ENCODE data around the gene KIF1A. TPM values are rescaled to one million over a fixed set of nuclear protein-coding genes. Genes with fewer than 3 reads are reported as not detected.

KIF1A gene, protein sequence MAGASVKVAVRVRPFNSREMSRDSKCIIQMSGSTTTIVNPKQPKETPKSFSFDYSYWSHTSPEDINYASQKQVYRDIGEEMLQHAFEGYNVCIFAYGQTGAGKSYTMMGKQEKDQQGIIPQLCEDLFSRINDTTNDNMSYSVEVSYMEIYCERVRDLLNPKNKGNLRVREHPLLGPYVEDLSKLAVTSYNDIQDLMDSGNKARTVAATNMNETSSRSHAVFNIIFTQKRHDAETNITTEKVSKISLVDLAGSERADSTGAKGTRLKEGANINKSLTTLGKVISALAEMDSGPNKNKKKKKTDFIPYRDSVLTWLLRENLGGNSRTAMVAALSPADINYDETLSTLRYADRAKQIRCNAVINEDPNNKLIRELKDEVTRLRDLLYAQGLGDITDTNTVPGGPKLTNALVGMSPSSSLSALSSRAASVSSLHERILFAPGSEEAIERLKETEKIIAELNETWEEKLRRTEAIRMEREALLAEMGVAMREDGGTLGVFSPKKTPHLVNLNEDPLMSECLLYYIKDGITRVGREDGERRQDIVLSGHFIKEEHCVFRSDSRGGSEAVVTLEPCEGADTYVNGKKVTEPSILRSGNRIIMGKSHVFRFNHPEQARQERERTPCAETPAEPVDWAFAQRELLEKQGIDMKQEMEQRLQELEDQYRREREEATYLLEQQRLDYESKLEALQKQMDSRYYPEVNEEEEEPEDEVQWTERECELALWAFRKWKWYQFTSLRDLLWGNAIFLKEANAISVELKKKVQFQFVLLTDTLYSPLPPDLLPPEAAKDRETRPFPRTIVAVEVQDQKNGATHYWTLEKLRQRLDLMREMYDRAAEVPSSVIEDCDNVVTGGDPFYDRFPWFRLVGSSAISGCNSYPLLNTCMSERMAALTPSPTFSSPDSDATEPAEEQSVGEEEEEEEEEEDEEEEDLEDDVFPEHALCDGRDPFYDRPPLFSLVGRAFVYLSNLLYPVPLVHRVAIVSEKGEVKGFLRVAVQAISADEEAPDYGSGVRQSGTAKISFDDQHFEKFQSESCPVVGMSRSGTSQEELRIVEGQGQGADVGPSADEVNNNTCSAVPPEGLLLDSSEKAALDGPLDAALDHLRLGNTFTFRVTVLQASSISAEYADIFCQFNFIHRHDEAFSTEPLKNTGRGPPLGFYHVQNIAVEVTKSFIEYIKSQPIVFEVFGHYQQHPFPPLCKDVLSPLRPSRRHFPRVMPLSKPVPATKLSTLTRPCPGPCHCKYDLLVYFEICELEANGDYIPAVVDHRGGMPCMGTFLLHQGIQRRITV (N-terminal part only)
- 0.17 TPM in 1 of 2 replicates, not detected in the other for total RNA-seq

DNA sequence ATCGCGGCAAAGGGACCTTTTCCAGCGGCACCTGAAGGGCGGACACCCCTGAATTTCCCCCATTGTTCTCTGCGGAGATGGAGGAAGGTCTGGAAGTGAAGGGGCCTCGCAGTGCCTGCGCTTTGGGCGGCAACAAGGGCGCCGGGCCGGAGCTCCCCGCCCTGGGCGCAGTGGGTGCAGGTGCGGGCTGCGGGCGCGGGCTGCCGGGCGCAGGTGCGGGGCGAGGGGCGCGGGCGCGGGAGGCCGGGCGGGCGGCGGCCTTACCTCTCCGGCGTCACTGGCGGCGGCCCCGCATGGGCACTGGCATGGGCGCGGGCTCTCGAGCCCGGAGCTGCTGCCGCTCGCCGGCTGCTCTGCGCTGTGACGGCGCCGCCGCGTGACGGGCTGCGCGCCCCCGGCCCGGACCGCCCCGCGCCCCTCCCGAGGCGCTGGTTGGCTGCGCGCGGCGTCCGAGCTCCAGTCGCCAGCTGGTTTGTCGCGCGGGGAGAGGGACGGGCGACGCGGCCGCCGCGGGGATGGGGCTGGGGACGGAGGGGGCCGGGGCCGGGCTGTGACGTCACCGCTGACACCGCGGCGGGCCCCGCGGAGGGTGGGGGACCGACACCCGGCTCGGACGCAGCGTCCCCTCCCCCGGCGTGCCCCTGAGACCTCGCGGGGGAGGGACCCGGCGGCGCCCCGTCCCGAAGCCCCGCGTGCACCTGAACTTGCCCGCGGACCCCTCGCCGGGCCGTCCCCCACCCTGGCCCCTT, at the start of gene KIF1A:
KIF1A (minus strand) TSS at position 362 of the 749 bp plus-strand sequence. CDS start 22,467 bp downstream, outside the sequence.

DNA sequence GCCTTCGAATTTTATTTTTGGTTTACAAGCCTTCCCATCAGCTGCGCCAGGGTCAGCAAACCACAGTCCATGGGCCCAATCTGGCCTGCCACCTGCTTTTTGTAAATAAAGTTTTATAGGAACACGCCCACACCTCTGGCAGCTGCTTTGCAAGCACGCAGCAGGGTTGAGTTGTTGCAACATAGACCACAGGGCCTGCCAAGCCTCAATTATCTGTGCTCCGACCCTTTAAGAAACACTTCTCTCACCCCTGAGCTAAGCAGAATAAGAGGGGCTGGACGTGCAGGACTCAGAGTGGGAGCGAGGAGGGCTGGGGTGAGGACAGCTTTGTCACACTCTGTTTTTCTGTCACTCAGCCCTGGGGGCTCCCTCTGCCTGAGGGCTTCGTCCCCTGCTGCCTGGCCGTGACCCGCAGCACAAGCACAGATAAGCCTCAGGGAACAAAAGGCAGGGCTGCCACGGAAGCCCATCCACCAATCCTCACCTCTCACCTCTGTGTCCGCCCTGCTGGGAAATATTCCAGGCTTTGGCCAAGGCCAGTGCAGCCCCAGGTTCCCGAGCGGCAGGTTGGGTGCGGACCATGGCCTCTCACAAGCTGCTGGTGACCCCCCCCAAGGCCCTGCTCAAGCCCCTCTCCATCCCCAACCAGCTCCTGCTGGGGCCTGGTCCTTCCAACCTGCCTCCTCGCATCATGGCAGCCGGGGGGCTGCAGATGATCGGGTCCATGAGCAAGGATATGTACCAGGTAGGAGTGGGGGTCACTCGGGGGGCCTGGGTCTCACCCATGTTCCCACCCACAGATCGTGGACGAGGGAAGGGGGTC, 48.5 kb upstream of the KIF1A start, which contains the start of gene AGXT:
AGXT (plus strand) TSS at position 539 of the 823 bp plus-strand sequence; CDS start at position 581, 42 bp downstream.

DNA sequence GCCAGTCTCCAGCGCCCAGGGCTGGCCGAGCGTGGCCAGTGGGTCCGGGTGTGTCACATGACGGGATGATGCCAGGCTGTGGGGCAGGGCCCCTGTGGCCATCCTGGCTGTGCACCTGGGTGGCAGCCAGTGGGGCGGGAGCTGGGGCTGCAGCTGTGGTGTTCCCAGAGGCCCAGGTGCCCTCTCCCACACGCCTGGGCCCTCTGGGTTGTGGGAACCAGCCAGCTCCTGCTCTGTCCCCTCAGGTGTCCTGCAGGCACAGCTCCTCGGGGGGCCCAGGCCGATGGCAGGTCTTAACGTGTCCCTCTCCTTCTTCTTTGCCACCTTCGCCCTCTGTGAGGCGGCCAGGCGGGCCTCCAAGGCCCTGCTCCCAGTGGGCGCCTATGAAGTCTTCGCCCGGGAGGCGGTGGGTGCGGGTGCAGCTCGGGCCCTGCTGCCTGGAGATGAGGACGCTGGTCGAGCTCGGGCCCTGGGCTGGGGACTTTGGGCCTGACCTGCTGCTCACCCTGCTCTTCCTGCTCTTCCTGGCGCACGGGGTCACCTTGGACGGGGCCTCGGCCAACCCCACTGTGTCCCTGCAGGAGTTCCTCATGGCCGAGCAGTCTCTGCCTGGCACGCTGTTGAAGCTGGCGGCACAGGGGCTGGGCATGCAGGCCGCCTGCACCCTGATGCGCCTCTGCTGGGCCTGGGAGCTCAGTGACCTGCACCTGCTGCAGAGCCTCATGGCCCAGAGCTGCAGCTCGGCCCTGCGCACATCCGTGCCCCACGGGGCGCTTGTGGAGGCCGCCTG, 128.2 kb downstream of the KIF1A start, which contains the start of gene AQP12A:
AQP12A (plus strand) TSS at position 236 of the 790 bp plus-strand sequence; CDS start at position 284, 48 bp downstream.

DNA sequence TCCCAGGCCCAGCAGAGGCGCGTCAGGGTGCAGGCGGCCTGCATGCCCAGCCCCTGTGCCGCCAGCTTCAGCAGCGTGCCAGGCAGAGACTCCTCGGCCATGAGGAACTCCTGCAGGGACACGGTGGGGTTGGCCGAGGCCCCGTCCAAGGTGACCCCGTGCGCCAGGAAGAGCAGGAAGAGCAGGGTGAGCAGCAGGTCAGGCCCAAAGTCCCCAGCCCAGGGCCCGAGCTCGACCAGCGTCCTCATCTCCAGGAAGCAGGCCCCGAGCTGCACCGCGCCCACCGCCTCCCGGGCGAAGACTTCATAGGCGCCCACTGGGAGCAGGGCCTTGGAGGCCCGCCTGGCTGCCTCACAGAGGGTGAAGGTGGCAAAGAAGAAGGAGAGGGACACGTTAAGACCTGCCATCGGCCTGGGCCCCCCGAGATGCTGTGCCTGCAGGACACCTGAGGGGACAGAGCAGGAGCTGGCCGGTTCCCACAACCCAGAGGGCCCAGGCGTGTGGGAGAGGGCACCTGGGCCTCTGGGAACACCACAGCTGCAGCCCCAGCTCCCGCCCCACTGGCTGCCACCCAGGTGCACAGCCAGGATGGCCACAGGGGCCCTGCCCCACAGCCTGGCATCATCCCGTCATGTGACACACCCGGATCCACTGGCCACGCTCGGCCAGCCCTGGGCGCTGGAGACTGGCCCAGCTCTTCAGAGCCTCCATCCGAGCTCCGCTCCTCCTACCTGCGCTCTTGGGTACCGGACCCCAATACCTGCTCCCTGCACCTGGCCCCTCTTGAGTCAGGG, 137.4 kb downstream of the KIF1A start, which contains the start of gene AQP12B:
AQP12B (minus strand) TSS at position 455 of the 794 bp plus-strand sequence; CDS start at position 407, 48 bp downstream.

Other genes starting within 250 kb of the KIF1A start
- 16.8 and 19.8 TPM in 2 replicates for gene CAPN10, start 233.5 kb downstream of the KIF1A start, total RNA-seq
- under 0.01 and 0.15 TPM in 2 replicates for gene GPR35, start 194.7 kb downstream of the KIF1A start, total RNA-seq
- gene AQP12B, start 137.3 kb downstream of the KIF1A start, total RNA-seq, result not detected in 2 replicates
- gene AQP12A, start 128.4 kb downstream of the KIF1A start, total RNA-seq, result not detected in 2 replicates
- 0.15 TPM in 1 of 2 replicates, not detected in the other for gene AGXT, start 48.6 kb upstream of the KIF1A start, total RNA-seq
- gene MAB21L4, start 75.9 kb upstream of the KIF1A start, total RNA-seq, result not detected in 2 replicates
- gene CROCC2, start 86.1 kb upstream of the KIF1A start, total RNA-seq, result not detected in 2 replicates
- gene SNED1, start 178.4 kb upstream of the KIF1A start, total RNA-seq, result 8.6 and 9.1 TPM in 2 replicates